ENCODE data around the gene NFATC3.
A peak's percentile ranks its signal among the peaks of the same experiment; 100 is the strongest.
"Not testable (repeated sequence)": the region's sequence is repeated elsewhere in the genome, so short reads cannot be mapped to it uniquely, and the experiment has no call there.

Gene NFATC3

GRCh38 chr16:68131813-68132706 lies 46.9 kb downstream of the NFATC3 start:
- Histone ChIP-seq H3K4me1 (no peaks in the 10 kb centered on the region), H3K4me3 (no peak overlapping the region), H3K27me3 (ENCODE audit: low read depth) (no peaks in the 10 kb centered on the region), H3K9me3 (no peaks in the 10 kb centered on the region), H3K36me3 (replicated peaks) (no peaks in the 10 kb centered on the region; the same call in 1 of the 2 replicates)
- in situ Hi-C loops (cut with MboI; ENCODE audit: low sequenced_read_pairs) = no loop called here
- DNase-seq (ENCODE audit: low spot score in 2 of 2) = no peak

GRCh38 chr16:68133000-68133399 lies 47.8 kb downstream of the NFATC3 start:
- DNase-seq (ENCODE audit: low spot score in 2 of 2); in situ Hi-C loops (cut with MboI; ENCODE audit: low sequenced_read_pairs); H3K9me3 ChIP-seq: not testable (repeated sequence)

GRCh38 chr16:68134644-68135043 lies 49.5 kb downstream of the NFATC3 start:
- no peak overlapping the region for H3K4me3 ChIP-seq
- no peaks in the 10 kb centered on the region for H3K27me3 ChIP-seq (ENCODE audit: low read depth)
- H3K4me1 ChIP-seq = no peaks in the 10 kb centered on the region
- no peaks in the 10 kb centered on the region for H3K9me3 ChIP-seq
- H3K36me3 ChIP-seq (replicated peaks) = no peaks in the 10 kb centered on the region; the same call in 1 of the 2 replicates
- in situ Hi-C loops (cut with MboI; ENCODE audit: low sequenced_read_pairs) = no loop called here
- no peak for DNase-seq (ENCODE audit: low spot score in 2 of 2)

More at GRCh38 chr16:68133000-68133399, 47.8 kb downstream of the NFATC3 start:
- not testable (repeated sequence) for H3K4me1 ChIP-seq; H3K36me3 ChIP-seq (replicated peaks); H3K4me3 ChIP-seq; H3K27me3 ChIP-seq (ENCODE audit: low read depth)

GRCh38 chr16:68136515-68136914 lies 51.3 kb downstream of the NFATC3 start:
- no peak overlapping the region for H3K4me3 ChIP-seq
- H3K27me3 ChIP-seq (ENCODE audit: low read depth) = no peaks in the 10 kb centered on the region
- in situ Hi-C loops (cut with MboI; ENCODE audit: low sequenced_read_pairs) = no loop called here
- DNase-seq (ENCODE audit: low spot score in 2 of 2) = no peak
- no peaks in the 10 kb centered on the region; the same call in none of the 2 replicates for H3K36me3 ChIP-seq (replicated peaks)
- peaks cover under 1% of the 10 kb centered on the region for H3K4me1 ChIP-seq
- no peaks in the 10 kb centered on the region for H3K9me3 ChIP-seq

- Histone ChIP-seq H3K9me3 (no peaks in the 10 kb centered on the region), H3K4me1 (peaks cover 7% of the 10 kb centered on the region), H3K36me3 (replicated peaks) (no peaks in the 10 kb centered on the region; the same call in none of the 2 replicates), H3K27me3 (ENCODE audit: low read depth) (no peaks in the 10 kb centered on the region), H3K4me3 (no peak overlapping the region)
- no peak for DNase-seq (ENCODE audit: low spot score in 2 of 2)
- in situ Hi-C loops (cut with MboI; ENCODE audit: low sequenced_read_pairs) = no loop called here
Observed at GRCh38 chr16:68144008-68144407, 58.8 kb downstream of the NFATC3 start.

GRCh38 chr16:68146585-68146984 lies 61.4 kb downstream of the NFATC3 start:
- Histone ChIP-seq H3K9me3 (no peaks in the 10 kb centered on the region), H3K27me3 (ENCODE audit: low read depth) (no peaks in the 10 kb centered on the region), H3K4me3 (no peak overlapping the region), H3K36me3 (replicated peaks) (no peaks in the 10 kb centered on the region; the same call in none of the 2 replicates), H3K4me1 (peaks cover 6% of the 10 kb centered on the region)
- DNase-seq (ENCODE audit: low spot score in 2 of 2) = peak in 1 of 2 experiments; percentile 12
- in situ Hi-C loops (cut with MboI; ENCODE audit: low sequenced_read_pairs) = no loop called here

- no peaks in the 10 kb centered on the region for H3K27me3 ChIP-seq (ENCODE audit: low read depth)
Observed at GRCh38 chr16:68147444-68147843, 62.3 kb downstream of the NFATC3 start.

GRCh38 chr16:68149596-68149995 lies 64.4 kb downstream of the NFATC3 start:
- Histone ChIP-seq H3K27me3 (ENCODE audit: low read depth) (no peaks in the 10 kb centered on the region), H3K4me1 (no peaks in the 10 kb centered on the region), H3K36me3 (replicated peaks) (no peaks in the 10 kb centered on the region), H3K4me3 (no peak overlapping the region), H3K9me3 (no peaks in the 10 kb centered on the region)
- no peak for DNase-seq (ENCODE audit: low spot score in 2 of 2)
- in situ Hi-C loops (cut with MboI; ENCODE audit: low sequenced_read_pairs) = no loop called here

More at GRCh38 chr16:68147444-68147843, 62.3 kb downstream of the NFATC3 start:
- DNase-seq (ENCODE audit: low spot score in 2 of 2) = no peak
- Histone ChIP-seq H3K4me1 (no peaks in the 10 kb centered on the region), H3K4me3 (no peak overlapping the region), H3K36me3 (replicated peaks) (no peaks in the 10 kb centered on the region; the same call in 1 of the 2 replicates), H3K9me3 (no peaks in the 10 kb centered on the region)
- in situ Hi-C loops (cut with MboI; ENCODE audit: low sequenced_read_pairs) = no loop called here

- no peak for DNase-seq (ENCODE audit: low spot score in 2 of 2)
- H3K36me3 ChIP-seq (replicated peaks) = peaks cover 15% of the 10 kb centered on the region
- H3K9me3 ChIP-seq = no peaks in the 10 kb centered on the region
- H3K4me1 ChIP-seq = no peaks in the 10 kb centered on the region
- in situ Hi-C loops (cut with MboI; ENCODE audit: low sequenced_read_pairs) = no loop called here
- no peak overlapping the region for H3K4me3 ChIP-seq
- H3K27me3 ChIP-seq (ENCODE audit: low read depth) = no peaks in the 10 kb centered on the region
Observed at GRCh38 chr16:68155425-68155824, 70.3 kb downstream of the NFATC3 start.

GRCh38 chr16:68162413-68162812 lies 77.2 kb downstream of the NFATC3 start:
- Histone ChIP-seq H3K4me3 (no peak overlapping the region), H3K27me3 (ENCODE audit: low read depth) (no peaks in the 10 kb centered on the region), H3K36me3 (replicated peaks) (peaks cover 30% of the 10 kb centered on the region), H3K4me1 (no peaks in the 10 kb centered on the region), H3K9me3 (no peaks in the 10 kb centered on the region)
- in situ Hi-C loops (cut with MboI; ENCODE audit: low sequenced_read_pairs) = no loop called here
- no peak for DNase-seq (ENCODE audit: low spot score in 2 of 2)

GRCh38 chr16:68163275-68163674 lies 78.1 kb downstream of the NFATC3 start:
- in situ Hi-C loops (cut with MboI; ENCODE audit: low sequenced_read_pairs); DNase-seq (ENCODE audit: low spot score in 2 of 2): not testable (repeated sequence)
- peaks cover 26% of the 10 kb centered on the region for H3K36me3 ChIP-seq (replicated peaks)

GRCh38 chr16:68166264-68166663 lies 81.1 kb downstream of the NFATC3 start:
- H3K4me3 ChIP-seq = no peak overlapping the region
- no peaks in the 10 kb centered on the region for H3K9me3 ChIP-seq
- H3K27me3 ChIP-seq (ENCODE audit: low read depth) = no peaks in the 10 kb centered on the region
- no peak for DNase-seq (ENCODE audit: low spot score in 2 of 2)
- H3K4me1 ChIP-seq = no peaks in the 10 kb centered on the region
- in situ Hi-C loops (cut with MboI; ENCODE audit: low sequenced_read_pairs) = no loop called here
- H3K36me3 ChIP-seq (replicated peaks) = peaks cover 14% of the 10 kb centered on the region

More at GRCh38 chr16:68163275-68163674, 78.1 kb downstream of the NFATC3 start:
- H3K27me3 ChIP-seq (ENCODE audit: low read depth); H3K9me3 ChIP-seq; H3K4me3 ChIP-seq; H3K4me1 ChIP-seq: not testable (repeated sequence)

GRCh38 chr16:68179196-68179795 lies 94.1 kb downstream of the NFATC3 start:
- Histone ChIP-seq H3K4me3 (no peak overlapping the region), H3K36me3 (replicated peaks) (peaks cover 21% of the 10 kb centered on the region), H3K4me1 (no peaks in the 10 kb centered on the region), H3K27me3 (ENCODE audit: low read depth) (no peaks in the 10 kb centered on the region), H3K9me3 (no peaks in the 10 kb centered on the region)
- DNase-seq (ENCODE audit: low spot score in 2 of 2) = no peak
- in situ Hi-C loops (cut with MboI; ENCODE audit: low sequenced_read_pairs) = no loop called here

GRCh38 chr16:68179855-68180254 lies 94.7 kb downstream of the NFATC3 start:
- no peaks in the 10 kb centered on the region for H3K27me3 ChIP-seq (ENCODE audit: low read depth)
- DNase-seq (ENCODE audit: low spot score in 2 of 2) = no peak
- H3K4me1 ChIP-seq = no peaks in the 10 kb centered on the region
- no peaks in the 10 kb centered on the region for H3K9me3 ChIP-seq
- H3K4me3 ChIP-seq = no peak overlapping the region
- H3K36me3 ChIP-seq (replicated peaks) = peaks cover 22% of the 10 kb centered on the region
- in situ Hi-C loops (cut with MboI; ENCODE audit: low sequenced_read_pairs) = no loop called here
